ENCODE results near the gene TOMM6.

Gene TOMM6

DNA sequence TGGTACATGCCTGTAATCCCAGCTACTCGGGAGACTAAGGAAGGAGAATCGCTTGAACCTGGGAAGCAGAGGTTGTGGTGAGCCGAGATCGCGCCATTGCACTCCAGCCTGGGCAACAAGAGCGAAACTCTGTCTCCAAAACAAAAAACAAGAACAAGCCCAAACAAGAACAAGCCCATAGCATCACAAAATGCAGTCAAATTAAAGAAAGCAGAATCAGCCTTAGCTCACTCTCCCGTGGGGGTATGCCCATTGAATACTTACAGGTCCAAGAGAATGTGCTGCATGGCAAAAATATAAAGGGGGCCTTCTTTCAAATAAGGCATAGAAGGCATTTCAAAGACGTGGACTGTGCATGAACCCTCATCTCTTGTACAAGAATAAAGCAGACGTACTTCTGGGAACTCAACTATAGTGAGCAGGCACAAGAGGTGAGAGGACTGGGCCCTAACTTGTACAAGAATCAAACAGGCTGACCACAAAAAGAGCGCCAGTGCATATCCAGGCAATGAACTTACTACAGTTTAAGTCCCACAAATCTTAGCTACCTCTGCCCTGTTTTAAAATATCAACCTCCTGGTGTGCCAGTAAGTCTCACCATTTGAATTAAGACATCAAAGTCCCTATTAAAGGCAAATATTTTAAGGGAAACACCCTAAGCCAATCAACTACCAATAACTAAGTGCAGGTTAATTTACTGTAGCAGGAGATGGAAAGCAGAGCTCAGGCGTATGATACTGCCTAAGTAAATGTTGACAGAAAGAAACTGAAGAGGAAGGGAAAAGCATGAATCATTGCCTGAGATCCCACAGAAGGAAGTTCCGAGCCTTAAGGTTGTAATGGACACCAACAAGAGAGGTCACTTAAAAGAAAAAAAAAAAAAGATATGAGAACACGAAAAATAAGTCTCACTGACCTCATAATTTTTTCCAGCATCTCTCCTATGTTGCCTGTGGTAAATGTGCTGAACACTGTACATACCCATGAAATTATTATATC, 37.4 kb downstream of the TOMM6 start:
- no peak for DNase-seq

DNA sequence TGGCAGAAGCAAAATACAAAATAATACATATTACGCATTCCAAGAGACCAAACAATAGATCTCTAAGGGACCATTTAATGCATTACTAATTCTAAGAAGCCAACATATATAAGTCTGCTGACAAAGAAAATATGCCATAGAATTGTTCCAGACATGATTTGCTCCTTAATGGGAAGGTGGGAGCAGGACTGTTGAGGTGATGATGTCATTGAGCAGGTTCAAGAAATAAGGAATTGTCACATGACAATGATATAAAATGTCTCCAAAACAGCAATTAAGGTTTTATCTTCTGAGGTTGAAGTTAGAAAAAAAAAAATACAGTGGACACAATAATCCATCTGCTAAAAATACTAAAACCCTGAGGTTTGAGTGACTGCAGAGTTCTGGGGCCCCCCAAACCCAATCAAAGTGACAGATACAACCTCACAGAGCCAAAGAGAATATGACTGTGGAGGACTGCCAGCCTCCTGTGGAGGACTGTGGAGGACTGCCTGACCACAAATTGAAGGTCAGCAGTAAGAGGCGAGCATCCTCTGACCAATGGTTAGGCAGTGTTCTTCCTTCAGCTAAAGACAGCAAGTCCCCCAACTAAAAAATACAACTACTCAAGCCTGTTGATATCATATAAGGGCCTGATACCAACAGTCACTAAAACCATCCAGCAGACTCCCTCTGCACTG, 39.0 kb downstream of the TOMM6 start:
- DNase-seq, result no peak

DNA sequence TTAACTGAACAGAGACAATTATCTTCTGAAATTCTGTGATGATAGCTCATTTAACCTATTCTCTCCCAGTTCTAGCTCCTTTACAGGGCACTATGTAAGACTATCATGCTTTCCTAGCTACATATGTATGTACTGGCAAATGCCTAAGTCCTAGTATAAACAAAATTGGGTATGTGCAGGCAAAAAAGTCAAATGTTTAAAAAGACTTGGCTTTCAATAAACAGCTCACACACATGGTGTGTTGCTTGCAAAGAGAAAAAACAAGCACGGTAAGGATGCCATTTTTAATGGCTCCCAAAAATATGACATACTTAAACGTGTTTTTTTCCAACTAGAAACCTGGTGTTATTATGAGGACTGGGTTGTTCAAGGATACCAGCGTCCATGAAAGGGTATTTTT, 44.8 kb downstream of the TOMM6 start:
- DNase-seq, result no peak

DNA sequence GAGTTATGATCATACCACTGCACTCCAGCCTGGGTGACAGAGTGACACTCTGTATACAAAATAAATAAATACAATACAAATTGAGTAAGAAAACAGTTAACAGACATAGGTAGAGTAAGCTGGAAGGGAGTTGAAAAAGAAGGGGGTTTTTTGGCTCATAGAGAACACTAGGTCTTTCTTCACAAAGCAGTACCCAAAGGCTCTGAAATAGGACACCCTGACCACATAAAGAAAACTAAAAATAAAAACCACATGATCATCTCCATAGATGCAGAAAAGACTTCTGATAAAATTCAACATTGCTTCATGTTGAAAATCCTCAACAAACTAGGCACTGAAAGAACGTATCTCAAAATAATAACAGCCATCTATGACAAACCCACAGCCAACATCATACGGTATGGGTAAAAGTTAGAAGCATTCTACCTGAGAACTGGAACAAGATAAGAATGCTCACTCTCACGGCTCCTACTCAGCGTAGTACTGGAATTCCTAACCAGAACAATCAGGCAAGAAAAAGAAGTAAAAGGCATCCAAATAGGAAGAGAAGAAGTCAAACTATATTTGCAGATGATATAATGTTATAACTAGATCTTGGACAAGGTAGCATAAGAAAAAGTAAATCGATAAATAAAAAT, 48.6 kb downstream of the TOMM6 start:
- no peak for DNase-seq

DNA sequence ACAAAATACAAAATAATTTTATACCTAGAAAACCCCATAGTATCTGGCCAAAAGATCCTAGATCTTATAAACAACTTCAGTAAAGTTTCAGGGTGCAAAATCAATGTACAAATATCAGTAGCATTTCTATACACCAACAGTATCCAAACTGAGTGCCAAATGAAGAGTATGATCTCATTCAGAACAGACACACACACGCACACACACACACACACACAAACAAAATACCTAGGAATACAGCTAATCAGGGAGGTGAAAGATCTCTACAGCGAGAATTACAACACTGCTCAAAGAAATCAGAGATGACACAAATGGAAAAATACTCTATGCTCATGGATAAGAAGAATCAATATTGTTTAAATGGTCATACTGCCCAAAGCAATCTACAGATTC, 49.2 kb downstream of the TOMM6 start:
- DNase-seq, result no peak

All from NCI-H1694 (cell line).